Panc1 (cell line): ENCODE measurements around the gene FCHSD2.

Experiments used
- CTCF ChIP-seq: fragments of 450-650 bp; IDR thresholded peaks from 2 replicates; pipeline ENCODE4 v1.5.1; 2017; ENCODE audit warnings: mild to moderate bottlenecking
- SIN3A ChIP-seq: IDR thresholded peaks from 2 replicates; pipeline ENCODE4 v1.6.1; 2012; ENCODE audit warnings: low read depth, mild to moderate bottlenecking, low read length, moderate library complexity, borderline replicate concordance; ENCODE audit not compliant: insufficient read depth

- no peak for TF ChIP-seq CTCF
- no peak for TF ChIP-seq SIN3A
These were observed 166.2 kb downstream of the FCHSD2 start for GRCh38 chr11:72975778-72976521.
